HG03571 (cell line): ENCODE measurements around the gene ZNF547.
A peak's percentile ranks its signal among the peaks of the same experiment; 100 is the strongest.

ENCODE experiments used
- ATAC-seq: cut with Tn5 transposase; IDR thresholded peaks from one replicate; pipeline ENCODE4 v1.9.1; 2021; ENCODE audit not compliant: unreplicated experiment

The ZNF547 gene

GRCh38 chr19:57362997-57363687 is at the start of gene ZNF547, which contains the start of gene TRAPPC2B:
TSS of gene ZNF547 (plus strand) at chr19:57363551. CDS start at chr19:57368556, 5,005 bp downstream.
TSS of gene TRAPPC2B (plus strand) at chr19:57363551. CDS start at chr19:57364834, 1,283 bp downstream.
- peak; percentile 90 for ATAC-seq

- no peak for ATAC-seq
These were observed 49.2 kb upstream of the ZNF547 start for GRCh38 chr19:57314146-57314545.

DNA sequence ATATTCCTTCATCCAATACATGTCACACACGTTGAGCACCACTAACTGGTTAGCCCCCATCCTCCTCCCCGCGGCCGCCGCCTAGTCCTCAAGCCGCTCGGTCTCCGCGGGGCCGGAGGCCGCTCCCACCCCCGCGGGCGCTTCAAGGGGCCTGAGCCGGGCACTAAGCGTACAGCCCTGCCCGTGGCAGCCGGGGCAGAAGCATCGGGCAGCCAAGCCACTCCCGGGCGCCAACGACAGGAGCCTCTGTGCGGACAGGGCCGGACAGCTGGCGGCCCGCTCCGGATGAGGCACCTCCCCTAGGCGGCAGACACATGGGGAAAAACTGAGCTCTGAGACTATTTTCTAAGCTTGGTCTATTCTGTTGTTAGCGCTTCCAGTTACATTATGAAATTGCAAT is 45.8 kb upstream of the ZNF547 start:
- ATAC-seq, result no peak

- ATAC-seq, result no peak
These were observed 43.5 kb upstream of the ZNF547 start for GRCh38 chr19:57319869-57320179.

DNA sequence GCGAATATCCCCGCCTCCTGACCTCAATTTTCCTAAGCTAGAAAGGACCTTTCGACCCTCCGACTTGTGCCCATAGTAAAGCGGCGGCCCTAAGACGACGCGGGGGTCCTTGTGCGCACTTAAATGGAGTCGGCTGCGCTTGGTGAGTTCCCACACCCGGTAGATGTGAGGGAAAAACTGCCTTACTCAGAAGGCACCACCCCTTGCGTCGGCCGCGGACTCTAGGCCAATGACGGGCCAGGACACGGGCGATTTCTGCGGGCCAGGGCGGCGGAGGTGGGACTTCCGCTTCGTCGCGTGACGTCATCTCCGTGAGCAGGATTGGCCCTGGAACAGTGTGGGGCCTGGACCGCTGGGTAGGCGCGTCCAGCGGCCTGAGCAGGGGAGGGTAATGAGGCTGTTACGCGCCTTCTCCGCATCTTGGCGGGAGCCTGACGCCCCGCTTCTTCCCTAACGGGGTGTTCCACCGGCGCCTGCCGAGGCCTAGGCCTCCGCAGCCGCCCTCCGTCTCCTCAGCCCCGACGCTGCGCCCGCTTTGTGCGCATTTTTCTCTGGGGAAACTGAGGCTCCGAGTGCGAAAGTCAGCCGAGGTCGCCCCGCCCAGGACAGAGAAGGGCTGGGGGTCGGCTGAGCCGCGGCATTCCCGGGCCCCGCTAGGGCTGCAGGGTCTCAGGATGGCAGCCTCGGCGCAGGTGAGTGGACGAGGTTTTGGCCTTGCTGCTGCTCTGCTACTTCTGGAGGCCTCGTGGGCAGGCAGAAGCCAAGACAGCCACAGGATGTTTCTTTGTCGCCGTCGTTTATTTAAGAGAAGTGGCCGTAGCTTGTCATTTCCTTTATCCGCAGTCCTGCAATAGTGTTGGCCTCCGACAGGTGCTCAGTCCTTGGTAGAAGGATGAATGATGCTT is 42.9 kb upstream of the ZNF547 start, which contains the start of gene ZNF543:
Gene ZNF543 (plus strand): TSS at position 293 of the 905 bp plus-strand sequence. CDS start 382 bp downstream, at position 675.
- ATAC-seq, result peak; percentile 96

DNA sequence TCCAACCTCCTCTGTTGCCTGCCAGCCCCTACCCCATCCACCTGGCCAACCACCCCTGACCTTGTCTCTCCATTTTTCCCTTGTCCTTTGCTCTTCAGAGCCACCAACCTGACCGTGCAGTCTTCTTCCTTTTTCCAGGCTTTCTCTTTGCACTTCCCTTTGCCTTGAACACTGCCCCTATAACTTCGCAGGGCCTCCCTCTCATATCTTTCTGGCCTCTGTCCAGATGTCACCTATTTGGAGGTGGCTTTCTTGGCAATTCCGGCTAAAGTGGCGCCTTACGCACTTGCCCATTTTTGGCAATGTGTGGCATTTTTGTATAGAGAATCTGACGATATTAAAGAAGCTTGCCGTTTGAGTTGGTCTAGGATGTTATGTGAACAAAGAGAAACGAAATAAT is 42.2 kb upstream of the ZNF547 start:
- no peak for ATAC-seq

DNA sequence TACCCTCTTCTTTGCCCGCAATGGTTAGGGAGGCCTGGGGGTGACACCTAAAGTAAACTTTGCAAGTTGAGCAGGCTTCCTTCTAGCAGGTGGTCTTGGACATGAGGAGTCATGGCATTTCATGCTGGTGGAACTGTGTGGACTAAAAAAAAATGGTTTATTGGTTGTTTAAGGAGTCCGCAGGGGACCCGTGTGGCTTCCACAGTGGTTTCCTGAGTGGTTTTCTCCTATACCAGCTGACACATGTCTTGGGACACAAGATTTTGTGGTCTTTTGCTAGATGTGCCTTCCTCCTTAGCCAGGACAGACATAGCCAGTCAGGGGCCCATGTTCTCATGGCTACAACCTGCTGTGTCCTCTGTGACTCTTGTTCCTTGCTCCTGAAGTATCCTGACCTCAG is 41.6 kb upstream of the ZNF547 start:
- ATAC-seq, result no peak

- no peak for ATAC-seq
These were observed 38.4 kb upstream of the ZNF547 start for GRCh38 chr19:57324992-57325391.

DNA sequence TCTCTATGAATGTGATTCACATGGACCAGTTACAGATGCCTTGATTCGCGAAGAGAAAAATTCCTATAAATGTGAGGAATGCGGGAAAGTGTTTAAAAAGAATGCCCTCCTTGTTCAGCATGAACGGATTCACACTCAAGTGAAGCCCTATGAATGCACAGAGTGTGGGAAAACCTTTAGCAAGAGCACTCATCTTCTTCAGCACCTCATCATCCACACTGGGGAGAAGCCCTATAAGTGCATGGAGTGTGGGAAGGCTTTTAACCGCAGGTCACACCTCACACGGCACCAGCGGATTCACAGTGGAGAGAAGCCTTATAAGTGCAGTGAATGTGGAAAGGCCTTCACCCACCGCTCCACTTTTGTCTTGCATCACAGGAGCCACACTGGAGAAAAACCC is 35.4 kb upstream of the ZNF547 start:
- no peak for ATAC-seq

DNA sequence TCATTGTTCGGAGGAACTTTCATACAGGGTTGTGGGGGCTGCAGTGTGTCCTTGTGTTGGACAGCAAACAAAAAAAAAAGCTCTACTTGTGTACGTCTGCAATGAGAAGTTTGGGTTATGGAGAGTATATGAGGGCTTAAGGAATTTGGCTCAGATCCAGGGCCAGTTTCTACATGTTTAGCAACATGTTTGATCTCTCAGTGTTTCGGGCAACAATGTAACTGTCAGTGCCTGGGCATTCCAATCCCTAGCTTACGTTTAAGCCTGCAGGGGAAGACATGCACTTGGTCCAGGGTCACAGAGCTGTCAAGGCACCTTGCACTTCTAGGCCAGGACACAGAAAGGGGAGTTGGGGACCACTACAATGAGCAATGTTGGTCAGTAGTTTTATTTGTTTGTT is 29.2 kb upstream of the ZNF547 start:
- no peak for ATAC-seq

DNA sequence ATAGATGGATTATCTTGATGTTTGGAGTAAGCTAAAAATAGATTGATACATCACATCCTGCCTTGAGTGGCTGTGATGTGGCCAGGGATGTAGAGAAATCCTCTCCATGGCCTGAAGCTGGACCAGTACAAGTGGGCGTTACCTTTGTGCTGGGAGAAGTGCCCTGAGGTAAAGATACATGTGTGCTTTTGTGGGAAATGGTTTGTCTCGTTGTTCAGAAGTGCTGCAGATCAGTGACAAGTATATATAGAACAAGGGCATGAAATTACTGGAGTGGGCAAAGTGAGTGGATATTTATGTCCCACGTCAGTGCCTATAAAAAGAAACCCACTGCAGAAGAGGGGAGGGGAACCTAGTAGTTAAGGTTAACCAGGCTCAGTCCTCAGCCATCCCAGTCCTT is 24.5 kb upstream of the ZNF547 start:
- no peak for ATAC-seq

GRCh38 chr19:57342582-57342981 is 20.8 kb upstream of the ZNF547 start:
- ATAC-seq, result no peak

DNA sequence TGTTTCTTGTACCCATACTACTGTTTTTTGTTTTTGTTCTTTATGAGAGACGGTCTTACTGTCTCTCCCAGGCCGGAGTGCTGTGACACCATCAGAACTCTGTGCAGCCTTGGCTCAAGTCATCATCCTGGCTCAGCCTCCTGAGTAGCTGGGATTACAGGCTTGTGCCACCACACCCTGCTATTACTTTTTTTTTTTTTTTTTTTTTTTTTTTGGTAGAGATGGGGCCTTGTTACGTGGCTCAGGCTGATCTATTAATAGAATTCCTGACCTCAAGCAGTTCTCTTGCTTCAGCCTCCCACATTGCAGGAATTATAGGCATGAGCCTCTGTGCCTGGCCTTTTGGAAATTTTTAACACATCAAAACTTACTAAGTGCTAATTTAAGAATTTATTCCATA is 15.2 kb upstream of the ZNF547 start:
- ATAC-seq, result no peak

DNA sequence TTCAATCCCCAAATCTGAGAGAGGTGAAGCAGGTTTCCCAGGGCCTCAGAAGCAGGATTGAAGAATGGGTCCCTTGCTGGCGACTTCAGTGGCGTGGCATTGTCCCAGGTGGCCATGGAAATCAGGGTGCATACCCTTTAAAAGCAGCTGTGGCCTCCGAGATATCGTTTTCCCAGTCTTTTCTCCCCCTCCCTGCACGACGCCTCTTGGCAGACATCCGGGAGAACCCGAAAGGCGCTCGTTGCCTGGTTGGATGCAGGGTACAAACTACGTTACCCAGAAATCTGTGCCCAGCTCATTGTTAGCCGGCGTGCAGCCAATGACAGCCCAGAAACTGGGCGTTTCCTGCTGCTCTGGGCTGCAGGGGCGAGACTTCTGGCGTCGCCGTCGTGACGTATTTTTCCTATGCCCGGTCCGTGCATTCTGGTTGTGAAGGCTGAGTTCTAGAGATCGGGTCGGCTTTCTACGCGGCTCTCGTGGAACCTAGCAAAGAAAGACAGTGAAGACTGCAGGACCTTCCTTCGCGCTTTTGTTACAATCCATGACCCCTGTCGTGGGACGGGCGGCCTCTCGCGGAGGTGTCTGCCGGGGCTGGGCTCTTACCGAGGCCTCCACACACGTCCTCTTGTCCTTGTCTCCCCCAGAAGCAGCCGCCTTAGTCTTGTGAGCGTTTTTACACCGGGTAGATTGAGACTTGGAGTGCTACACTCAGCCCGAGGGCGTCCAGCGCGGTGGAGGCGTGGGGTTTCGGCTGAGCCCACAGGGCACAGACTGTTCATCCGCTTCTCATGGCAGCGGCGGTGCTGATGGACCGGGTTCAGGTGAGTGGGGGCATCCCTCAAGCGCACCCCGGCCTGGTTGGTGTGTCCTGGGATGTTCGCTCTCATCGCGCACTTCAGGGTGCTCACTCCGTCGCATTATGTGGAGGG is 12.2 kb upstream of the ZNF547 start, which contains the start of gene ZNF304:
Gene ZNF304 (plus strand): TSS at position 395 of the 929 bp plus-strand sequence. CDS start 394 bp downstream, at position 789.
- ATAC-seq, result peak; percentile 96

DNA sequence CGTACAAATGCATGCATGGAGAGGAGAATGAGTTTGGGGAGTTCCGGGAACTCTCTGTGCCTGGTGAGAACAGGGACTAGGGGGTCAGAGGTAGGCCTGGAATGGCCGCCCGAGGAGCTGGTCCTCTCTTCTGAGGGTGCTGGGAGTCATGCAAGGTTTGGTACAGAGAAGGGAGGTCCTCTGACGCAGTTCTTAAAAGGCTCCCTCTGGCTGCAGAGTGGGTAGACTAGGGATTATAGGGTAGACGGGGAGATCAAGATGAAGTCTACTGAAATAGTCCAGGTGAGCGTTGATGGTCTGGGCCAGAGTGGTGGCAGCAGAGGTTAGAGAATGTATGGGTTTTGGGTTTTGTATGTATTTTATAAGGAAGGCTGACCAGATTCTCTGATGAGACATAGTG is 11.5 kb upstream of the ZNF547 start:
- ATAC-seq, result no peak

- ATAC-seq, result no peak
These were observed 7.4 kb upstream of the ZNF547 start for GRCh38 chr19:57355916-57356315.

DNA sequence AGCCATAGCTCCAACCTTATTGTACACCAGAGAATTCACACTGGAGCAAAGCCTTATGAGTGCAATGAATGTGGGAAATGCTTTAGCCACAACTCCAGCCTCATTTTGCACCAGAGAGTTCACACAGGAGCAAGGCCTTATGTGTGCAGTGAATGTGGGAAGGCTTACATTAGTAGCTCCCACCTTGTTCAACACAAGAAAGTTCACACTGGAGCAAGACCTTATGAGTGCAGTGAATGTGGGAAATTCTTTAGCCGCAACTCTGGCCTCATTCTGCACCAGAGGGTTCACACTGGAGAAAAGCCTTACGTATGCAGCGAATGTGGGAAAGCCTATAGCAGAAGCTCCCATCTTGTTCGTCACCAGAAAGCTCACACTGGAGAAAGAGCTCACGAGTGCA is 5.9 kb upstream of the ZNF547 start:
- ATAC-seq, result no peak

DNA sequence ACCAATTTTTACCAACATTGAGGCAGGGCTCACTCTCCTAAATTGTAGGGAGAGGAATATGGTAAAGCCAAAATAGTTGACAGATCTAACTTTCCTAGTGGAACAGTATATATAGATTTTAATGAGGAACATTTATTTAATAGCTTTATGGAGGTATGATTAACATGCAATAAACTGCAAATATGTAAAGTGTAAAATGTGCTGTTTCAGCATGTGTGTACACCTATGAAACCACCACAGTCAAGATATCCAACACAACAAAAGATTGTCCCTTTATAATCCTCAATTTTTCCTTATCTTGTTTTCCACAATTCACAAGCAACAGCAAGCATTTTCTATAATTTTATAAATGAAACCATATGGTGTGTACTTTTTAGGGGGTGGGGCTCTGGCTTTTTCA is 4.1 kb upstream of the ZNF547 start:
- ATAC-seq, result no peak

DNA sequence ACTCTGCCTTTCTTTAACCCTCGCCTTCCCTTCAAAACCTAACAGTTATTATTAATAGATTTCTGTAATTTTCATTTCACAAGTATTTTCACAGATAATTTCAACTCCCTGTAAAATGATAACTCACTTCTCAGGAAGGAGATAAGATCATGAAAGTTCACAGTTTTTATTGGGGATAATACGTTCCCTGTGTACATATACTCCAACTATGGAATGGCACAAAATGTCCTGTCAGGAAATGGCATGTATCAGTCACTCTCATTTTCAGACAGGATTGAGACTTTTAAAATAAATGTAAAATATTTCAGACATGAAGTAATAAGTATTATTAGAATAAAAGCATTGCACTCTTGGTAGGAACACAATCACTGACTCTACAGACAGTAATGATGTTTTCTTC is 932 bp upstream of the ZNF547 start:
- ATAC-seq, result no peak

- ATAC-seq, result peak; percentile 14
These were observed 384 bp downstream of the ZNF547 start for GRCh38 chr19:57363688-57364181.

GRCh38 chr19:57366776-57367175 is 3.4 kb downstream of the ZNF547 start:
- no peak for ATAC-seq
